SK-N-SH treated with all-trans-retinoic acid at 6 μM for 48 hours (cell line): ENCODE data around the gene RNASE11.

ENCODE experiments used
- ATAC-seq: fragments of 200-7000 bp; cut with Tn5 transposase; 3 replicates; pipeline ENCODE4 v1.9.1; 2020; ENCODE audit warnings: mild to moderate bottlenecking, moderate library complexity
- ARNTL ChIP-seq: fragments of 450-650 bp; formaldehyde crosslinking; IDR thresholded peaks from 2 replicates; pipeline ENCODE4 v1.5.0; 2020; ENCODE audit warnings: low read depth, mild to moderate bottlenecking, moderate library complexity, borderline replicate concordance
- BACH2 ChIP-seq: fragments of 250-450 bp; sonication (Bioruptor Pico); IDR thresholded peaks from 2 replicates; pipeline ENCODE4 v1.9.0; 2021; ENCODE audit warnings: mild to moderate bottlenecking, borderline replicate concordance
- CSDC2 ChIP-seq: fragments of 250-450 bp; sonication (Bioruptor Pico); IDR thresholded peaks from 2 replicates; pipeline ENCODE4 v1.5.0; 2020; ENCODE audit warnings: mild to moderate bottlenecking, moderate library complexity
- ESRRG ChIP-seq: fragments of 250-450 bp; sonication (Bioruptor Pico); IDR thresholded peaks from 2 replicates; pipeline ENCODE4 v1.6.1; 2021; ENCODE audit warnings: mild to moderate bottlenecking
- GLIS3 ChIP-seq: fragments of 250-450 bp; sonication (Bioruptor Pico); IDR thresholded peaks from 2 replicates; pipeline ENCODE4 v1.5.0; 2020; ENCODE audit warnings: mild to moderate bottlenecking, moderate library complexity
- ISL1 ChIP-seq: fragments of 250-450 bp; sonication (Bioruptor Pico); IDR thresholded peaks from 2 replicates; pipeline ENCODE4 v2.1.2; 2022; ENCODE audit warnings: mild to moderate bottlenecking, moderate library complexity
- OSR1 ChIP-seq: fragments of 250-450 bp; sonication (Bioruptor Pico); IDR thresholded peaks from 2 replicates; pipeline ENCODE4 v1.8.0; 2022; ENCODE audit warnings: moderate library complexity, mild to moderate bottlenecking, inconsistent platforms
- PPARA ChIP-seq: fragments of 250-450 bp; sonication (Bioruptor Pico); IDR thresholded peaks from 2 replicates; pipeline ENCODE4 v1.5.0; 2020; ENCODE audit warnings: mild to moderate bottlenecking, borderline replicate concordance
- RARB ChIP-seq: fragments of 250-450 bp; sonication (Bioruptor Pico); IDR thresholded peaks from 2 replicates; pipeline ENCODE4 v1.8.0; 2021; ENCODE audit warnings: mild to moderate bottlenecking, moderate library complexity
- SNAI2 ChIP-seq: fragments of 250-450 bp; sonication (Bioruptor Pico); IDR thresholded peaks from 2 replicates; pipeline ENCODE4 v1.5.0; 2020; ENCODE audit warnings: mild to moderate bottlenecking, moderate library complexity
- TCF4 ChIP-seq: fragments of 250-450 bp; sonication (Bioruptor Pico); IDR thresholded peaks from 2 replicates; pipeline ENCODE4 v1.8.0; 2021; ENCODE audit warnings: mild to moderate bottlenecking, moderate library complexity, borderline replicate concordance
- TOX ChIP-seq: fragments of 250-450 bp; sonication (Bioruptor Pico); IDR thresholded peaks from 2 replicates; pipeline ENCODE4 v1.8.0; 2021; ENCODE audit warnings: mild to moderate bottlenecking, moderate library complexity, borderline replicate concordance
- ZFP30 ChIP-seq: fragments of 450-650 bp; formaldehyde crosslinking; IDR thresholded peaks from 2 replicates; pipeline ENCODE4 v1.5.0; 2022; ENCODE audit warnings: mild to moderate bottlenecking, moderate library complexity
- ZNF70 ChIP-seq: fragments of 450-650 bp; formaldehyde crosslinking; IDR thresholded peaks from 2 replicates; pipeline ENCODE4 v1.5.0; 2020; ENCODE audit warnings: mild to moderate bottlenecking, moderate library complexity
- ZNF8 ChIP-seq: fragments of 450-650 bp; formaldehyde crosslinking; IDR thresholded peaks from 2 replicates; pipeline ENCODE4 v1.5.0; 2020; ENCODE audit warnings: mild to moderate bottlenecking, moderate library complexity
- TF ChIP-seq, protein P1 (sequence below): fragments of 250-450 bp; sonication (Bioruptor Pico); IDR thresholded peaks from 2 replicates; pipeline ENCODE4 v1.5.1; 2020; ENCODE audit warnings: low read depth, mild to moderate bottlenecking, moderate library complexity
- TF ChIP-seq, protein P2 (sequence below): fragments of 250-450 bp; sonication (Bioruptor Pico); IDR thresholded peaks from 2 replicates; pipeline ENCODE4 v1.5.0; 2020; ENCODE audit warnings: mild to moderate bottlenecking, moderate library complexity
- TF ChIP-seq, protein P3 (sequence below): fragments of 250-450 bp; sonication (Bioruptor Pico); IDR thresholded peaks from 2 replicates; pipeline ENCODE4 v1.5.1; 2021; ENCODE audit warnings: mild to moderate bottlenecking, moderate library complexity
- TF ChIP-seq, protein P4 (sequence below): fragments of 250-450 bp; sonication (Bioruptor Pico); IDR thresholded peaks from 2 replicates; pipeline ENCODE4 v1.8.0; 2021; ENCODE audit warnings: low read depth, mild to moderate bottlenecking, moderate library complexity, borderline replicate concordance
- TF ChIP-seq, protein P5 (sequence below): fragments of 250-450 bp; sonication (Bioruptor Pico); IDR thresholded peaks from 2 replicates; pipeline ENCODE4 v1.8.0; 2020; ENCODE audit warnings: mild to moderate bottlenecking, moderate library complexity, borderline replicate concordance

The RNASE11 gene

DNA sequence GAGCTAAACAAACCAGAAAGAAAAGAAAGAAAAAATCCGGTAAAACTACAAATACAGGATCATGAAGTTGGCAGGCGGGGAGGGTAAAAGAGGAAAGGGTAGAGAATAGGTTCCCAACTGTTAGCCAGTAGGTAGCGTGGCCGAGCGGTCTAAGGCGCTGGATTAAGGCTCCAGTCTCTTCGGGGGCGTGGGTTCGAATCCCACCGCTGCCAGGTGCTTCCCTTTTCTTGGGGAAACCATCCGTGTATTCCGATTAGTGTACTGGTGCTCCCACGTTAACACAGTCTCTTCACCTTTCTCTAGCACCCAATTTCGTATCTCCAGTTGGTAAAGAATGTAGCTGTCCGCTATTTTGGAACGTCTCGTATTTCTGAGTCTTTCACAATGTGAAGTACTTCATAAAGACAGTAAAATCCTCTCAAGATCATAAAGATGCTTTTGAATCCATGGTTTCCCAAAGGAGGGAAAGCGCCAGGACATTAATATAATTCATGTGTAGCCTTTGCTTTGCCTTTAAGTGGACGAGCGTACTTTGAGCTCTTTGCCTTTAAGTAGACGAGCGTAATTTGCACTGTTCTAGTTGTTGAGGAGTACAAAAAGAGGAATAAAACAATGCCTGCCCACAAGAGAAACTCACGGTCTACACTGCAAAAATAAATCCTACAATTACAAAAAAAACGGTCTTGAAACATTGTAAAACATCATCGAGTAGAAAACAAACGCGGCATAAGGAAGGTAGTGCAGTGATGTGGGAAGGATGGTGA is 22.4 kb upstream of the RNASE11 start:
- TF ChIP-seq ZNF70 = no peak
- no peak for TF ChIP-seq ZNF8 (CRISPR knock-in tag)
- no peak for TF ChIP-seq ZFP30 (CRISPR knock-in tag)
- TF ChIP-seq CSDC2 (CRISPR knock-in tag) = peak; percentile 34; the same call in 1 of the 2 replicates
- no peak for TF ChIP-seq ESRRG (CRISPR knock-in tag)
- TF ChIP-seq, protein P1, sequence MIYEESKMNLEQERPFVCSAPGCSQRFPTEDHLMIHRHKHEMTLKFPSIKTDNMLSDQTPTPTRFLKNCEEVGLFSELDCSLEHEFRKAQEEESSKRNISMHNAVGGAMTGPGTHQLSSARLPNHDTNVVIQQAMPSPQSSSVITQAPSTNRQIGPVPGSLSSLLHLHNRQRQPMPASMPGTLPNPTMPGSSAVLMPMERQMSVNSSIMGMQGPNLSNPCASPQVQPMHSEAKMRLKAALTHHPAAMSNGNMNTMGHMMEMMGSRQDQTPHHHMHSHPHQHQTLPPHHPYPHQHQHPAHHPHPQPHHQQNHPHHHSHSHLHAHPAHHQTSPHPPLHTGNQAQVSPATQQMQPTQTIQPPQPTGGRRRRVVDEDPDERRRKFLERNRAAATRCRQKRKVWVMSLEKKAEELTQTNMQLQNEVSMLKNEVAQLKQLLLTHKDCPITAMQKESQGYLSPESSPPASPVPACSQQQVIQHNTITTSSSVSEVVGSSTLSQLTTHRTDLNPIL = no peak
- no peak for TF ChIP-seq ARNTL
- no peak for TF ChIP-seq SNAI2 (CRISPR knock-in tag)
- peak; percentile 60 for ATAC-seq

DNA sequence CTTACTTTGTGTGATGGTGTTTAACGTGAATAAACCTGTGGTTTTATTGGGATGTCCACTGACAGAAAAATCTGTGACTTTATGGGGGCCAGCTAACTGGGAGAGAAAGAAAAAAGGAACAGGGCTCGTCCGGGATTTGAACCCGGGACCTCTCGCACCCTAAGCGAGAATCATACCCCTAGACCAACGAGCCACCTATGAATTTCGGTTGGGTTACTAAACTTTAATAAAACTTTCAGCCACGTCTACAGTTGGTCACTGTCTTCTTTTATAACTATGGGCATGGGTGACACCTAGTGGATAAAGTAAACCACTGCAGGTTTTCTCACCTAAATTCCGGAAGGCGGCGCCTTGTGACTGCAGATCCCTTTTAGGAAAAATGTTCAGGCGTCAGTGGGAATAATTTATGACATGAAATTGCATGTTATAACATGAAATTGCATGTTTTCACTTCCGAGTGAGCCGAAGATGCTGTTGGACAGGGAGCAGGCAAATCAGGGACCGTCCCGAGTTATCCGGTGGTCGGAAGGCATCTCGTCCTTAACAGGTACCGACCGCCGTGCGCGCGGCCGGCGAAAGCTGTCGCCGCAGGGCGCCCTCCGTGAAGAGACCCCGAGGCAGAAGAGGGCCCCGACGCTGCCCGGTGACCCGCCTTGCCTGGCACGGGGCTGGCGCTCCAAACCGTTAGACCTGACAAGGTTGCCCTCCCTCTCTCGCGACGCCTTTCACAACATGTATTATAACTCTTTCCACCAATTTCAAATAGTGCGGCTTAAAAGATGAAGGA is 21.6 kb upstream of the RNASE11 start:
- peak; percentile 16 for ATAC-seq

DNA sequence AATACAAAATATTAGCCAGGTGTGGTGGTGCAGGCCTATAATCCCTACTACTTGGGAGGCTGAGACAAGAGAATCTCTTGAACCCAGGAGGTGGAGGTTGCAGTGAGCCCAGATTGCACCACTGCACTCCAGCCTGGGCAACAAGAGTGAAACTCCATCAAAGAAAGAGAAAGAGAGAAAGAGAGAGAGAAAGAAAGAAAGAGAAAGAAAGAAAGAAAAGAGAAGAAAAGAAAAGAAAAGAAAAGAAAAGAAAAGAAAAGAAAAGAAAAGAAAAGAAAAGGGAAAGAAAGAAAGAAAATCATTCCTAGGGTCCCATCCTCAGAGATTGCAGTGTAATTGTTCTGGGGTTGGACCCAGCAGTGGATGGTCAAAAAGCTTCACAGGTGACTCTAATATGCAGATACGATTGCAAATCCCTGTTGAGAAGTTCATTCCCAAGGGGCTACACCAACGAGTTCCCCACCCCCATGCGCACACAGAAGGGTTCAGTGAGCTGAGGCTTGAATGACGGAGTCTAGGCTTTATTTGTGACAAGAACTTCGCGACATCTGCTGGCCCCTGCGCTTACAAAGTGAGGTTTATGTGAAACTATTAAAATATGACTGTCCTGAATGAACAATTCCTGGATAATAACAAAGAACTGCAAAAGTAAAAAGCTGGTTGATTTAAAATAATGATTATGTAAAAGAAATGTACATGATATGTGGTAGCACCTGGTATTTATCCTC is 20.7 kb upstream of the RNASE11 start:
- TF ChIP-seq, protein P2, sequence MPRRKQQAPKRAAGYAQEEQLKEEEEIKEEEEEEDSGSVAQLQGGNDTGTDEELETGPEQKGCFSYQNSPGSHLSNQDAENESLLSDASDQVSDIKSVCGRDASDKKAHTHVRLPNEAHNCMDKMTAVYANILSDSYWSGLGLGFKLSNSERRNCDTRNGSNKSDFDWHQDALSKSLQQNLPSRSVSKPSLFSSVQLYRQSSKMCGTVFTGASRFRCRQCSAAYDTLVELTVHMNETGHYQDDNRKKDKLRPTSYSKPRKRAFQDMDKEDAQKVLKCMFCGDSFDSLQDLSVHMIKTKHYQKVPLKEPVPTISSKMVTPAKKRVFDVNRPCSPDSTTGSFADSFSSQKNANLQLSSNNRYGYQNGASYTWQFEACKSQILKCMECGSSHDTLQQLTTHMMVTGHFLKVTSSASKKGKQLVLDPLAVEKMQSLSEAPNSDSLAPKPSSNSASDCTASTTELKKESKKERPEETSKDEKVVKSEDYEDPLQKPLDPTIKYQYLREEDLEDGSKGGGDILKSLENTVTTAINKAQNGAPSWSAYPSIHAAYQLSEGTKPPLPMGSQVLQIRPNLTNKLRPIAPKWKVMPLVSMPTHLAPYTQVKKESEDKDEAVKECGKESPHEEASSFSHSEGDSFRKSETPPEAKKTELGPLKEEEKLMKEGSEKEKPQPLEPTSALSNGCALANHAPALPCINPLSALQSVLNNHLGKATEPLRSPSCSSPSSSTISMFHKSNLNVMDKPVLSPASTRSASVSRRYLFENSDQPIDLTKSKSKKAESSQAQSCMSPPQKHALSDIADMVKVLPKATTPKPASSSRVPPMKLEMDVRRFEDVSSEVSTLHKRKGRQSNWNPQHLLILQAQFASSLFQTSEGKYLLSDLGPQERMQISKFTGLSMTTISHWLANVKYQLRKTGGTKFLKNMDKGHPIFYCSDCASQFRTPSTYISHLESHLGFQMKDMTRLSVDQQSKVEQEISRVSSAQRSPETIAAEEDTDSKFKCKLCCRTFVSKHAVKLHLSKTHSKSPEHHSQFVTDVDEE = no peak
- TF ChIP-seq GLIS3 = no peak
- no peak for TF ChIP-seq ZNF8 (CRISPR knock-in tag)
- TF ChIP-seq SNAI2 (CRISPR knock-in tag) = no peak
- no peak for TF ChIP-seq BACH2
- no peak for TF ChIP-seq PPARA
- TF ChIP-seq, protein P3, sequence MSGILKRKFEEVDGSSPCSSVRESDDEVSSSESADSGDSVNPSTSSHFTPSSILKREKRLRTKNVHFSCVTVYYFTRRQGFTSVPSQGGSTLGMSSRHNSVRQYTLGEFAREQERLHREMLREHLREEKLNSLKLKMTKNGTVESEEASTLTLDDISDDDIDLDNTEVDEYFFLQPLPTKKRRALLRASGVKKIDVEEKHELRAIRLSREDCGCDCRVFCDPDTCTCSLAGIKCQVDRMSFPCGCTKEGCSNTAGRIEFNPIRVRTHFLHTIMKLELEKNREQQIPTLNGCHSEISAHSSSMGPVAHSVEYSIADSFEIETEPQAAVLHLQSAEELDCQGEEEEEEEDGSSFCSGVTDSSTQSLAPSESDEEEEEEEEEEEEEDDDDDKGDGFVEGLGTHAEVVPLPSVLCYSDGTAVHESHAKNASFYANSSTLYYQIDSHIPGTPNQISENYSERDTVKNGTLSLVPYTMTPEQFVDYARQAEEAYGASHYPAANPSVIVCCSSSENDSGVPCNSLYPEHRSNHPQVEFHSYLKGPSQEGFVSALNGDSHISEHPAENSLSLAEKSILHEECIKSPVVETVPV (CRISPR knock-in tag) = no peak
- TF ChIP-seq ISL1 (CRISPR knock-in tag) = no peak
- no peak for TF ChIP-seq TOX (CRISPR knock-in tag)
- TF ChIP-seq RARB = no peak
- no peak for TF ChIP-seq OSR1 (CRISPR knock-in tag)
- TF ChIP-seq TCF4 (CRISPR knock-in tag) = no peak
- TF ChIP-seq, protein P4, sequence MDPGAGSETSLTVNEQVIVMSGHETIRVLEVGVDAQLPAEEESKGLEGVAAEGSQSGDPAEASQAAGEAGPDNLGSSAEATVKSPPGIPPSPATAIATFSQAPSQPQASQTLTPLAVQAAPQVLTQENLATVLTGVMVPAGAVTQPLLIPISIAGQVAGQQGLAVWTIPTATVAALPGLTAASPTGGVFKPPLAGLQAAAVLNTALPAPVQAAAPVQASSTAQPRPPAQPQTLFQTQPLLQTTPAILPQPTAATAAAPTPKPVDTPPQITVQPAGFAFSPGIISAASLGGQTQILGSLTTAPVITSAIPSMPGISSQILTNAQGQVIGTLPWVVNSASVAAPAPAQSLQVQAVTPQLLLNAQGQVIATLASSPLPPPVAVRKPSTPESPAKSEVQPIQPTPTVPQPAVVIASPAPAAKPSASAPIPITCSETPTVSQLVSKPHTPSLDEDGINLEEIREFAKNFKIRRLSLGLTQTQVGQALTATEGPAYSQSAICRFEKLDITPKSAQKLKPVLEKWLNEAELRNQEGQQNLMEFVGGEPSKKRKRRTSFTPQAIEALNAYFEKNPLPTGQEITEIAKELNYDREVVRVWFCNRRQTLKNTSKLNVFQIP (CRISPR knock-in tag) = no peak
- TF ChIP-seq ESRRG (CRISPR knock-in tag) = no peak
- no peak for TF ChIP-seq ZNF70
- no peak for TF ChIP-seq CSDC2 (CRISPR knock-in tag)
- ATAC-seq = no peak

More for the DNA sequence above, 21.6 kb upstream of the RNASE11 start:
- no peak for TF ChIP-seq TOX (CRISPR knock-in tag)
- TF ChIP-seq, protein P5, sequence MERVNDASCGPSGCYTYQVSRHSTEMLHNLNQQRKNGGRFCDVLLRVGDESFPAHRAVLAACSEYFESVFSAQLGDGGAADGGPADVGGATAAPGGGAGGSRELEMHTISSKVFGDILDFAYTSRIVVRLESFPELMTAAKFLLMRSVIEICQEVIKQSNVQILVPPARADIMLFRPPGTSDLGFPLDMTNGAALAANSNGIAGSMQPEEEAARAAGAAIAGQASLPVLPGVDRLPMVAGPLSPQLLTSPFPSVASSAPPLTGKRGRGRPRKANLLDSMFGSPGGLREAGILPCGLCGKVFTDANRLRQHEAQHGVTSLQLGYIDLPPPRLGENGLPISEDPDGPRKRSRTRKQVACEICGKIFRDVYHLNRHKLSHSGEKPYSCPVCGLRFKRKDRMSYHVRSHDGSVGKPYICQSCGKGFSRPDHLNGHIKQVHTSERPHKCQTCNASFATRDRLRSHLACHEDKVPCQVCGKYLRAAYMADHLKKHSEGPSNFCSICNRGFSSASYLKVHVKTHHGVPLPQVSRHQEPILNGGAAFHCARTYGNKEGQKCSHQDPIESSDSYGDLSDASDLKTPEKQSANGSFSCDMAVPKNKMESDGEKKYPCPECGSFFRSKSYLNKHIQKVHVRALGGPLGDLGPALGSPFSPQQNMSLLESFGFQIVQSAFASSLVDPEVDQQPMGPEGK (CRISPR knock-in tag) = no peak
- TF ChIP-seq ZNF70 = no peak
- no peak for TF ChIP-seq TCF4 (CRISPR knock-in tag)
